RCC 7860 (cell line): ENCODE data around the gene GPM6B.
"Not testable (repeated sequence)": the region's sequence is repeated elsewhere in the genome, so short reads cannot be mapped to it uniquely, and the experiment has no call there.

Experiments
- DNase-seq: peaks from one replicate; pipeline ENCODE4 v3.0.0-alpha.2; 2015; ENCODE audit warnings: low spot score
- FAIRE-seq: peaks from 2 replicates; lab custom pipeline; 2012; peaks lifted over from hg19 to GRCh38; lab: Jason Lieb, UNC

Gene GPM6B

GRCh38 chrX:13732246-13733067 lies 84.4 kb downstream of the GPM6B start:
- FAIRE-seq (no peak), DNase-seq (no peak)

- not testable (repeated sequence) for DNase-seq, FAIRE-seq
These were observed 86.4 kb downstream of the GPM6B start for GRCh38 chrX:13730523-13730922.

- DNase-seq, FAIRE-seq: not testable (repeated sequence)
These were observed 90.3 kb downstream of the GPM6B start for GRCh38 chrX:13726583-13726982.

GRCh38 chrX:13724878-13725277 lies 92.0 kb downstream of the GPM6B start:
- not testable (repeated sequence) for DNase-seq, FAIRE-seq

GRCh38 chrX:13721819-13722519 lies 94.9 kb downstream of the GPM6B start:
- DNase-seq (no peak), FAIRE-seq (no peak)

GRCh38 chrX:13721371-13721770 lies 95.5 kb downstream of the GPM6B start:
- no peak for FAIRE-seq
- DNase-seq, result no peak
